HS-27A (cell line): ENCODE data around the gene WDR6.

Experiments
- DNase-seq: peaks from one replicate; pipeline ENCODE4 v3.0.0-alpha.2; 2012; ENCODE audit warnings: low read depth, missing footprints

The WDR6 gene, protein sequence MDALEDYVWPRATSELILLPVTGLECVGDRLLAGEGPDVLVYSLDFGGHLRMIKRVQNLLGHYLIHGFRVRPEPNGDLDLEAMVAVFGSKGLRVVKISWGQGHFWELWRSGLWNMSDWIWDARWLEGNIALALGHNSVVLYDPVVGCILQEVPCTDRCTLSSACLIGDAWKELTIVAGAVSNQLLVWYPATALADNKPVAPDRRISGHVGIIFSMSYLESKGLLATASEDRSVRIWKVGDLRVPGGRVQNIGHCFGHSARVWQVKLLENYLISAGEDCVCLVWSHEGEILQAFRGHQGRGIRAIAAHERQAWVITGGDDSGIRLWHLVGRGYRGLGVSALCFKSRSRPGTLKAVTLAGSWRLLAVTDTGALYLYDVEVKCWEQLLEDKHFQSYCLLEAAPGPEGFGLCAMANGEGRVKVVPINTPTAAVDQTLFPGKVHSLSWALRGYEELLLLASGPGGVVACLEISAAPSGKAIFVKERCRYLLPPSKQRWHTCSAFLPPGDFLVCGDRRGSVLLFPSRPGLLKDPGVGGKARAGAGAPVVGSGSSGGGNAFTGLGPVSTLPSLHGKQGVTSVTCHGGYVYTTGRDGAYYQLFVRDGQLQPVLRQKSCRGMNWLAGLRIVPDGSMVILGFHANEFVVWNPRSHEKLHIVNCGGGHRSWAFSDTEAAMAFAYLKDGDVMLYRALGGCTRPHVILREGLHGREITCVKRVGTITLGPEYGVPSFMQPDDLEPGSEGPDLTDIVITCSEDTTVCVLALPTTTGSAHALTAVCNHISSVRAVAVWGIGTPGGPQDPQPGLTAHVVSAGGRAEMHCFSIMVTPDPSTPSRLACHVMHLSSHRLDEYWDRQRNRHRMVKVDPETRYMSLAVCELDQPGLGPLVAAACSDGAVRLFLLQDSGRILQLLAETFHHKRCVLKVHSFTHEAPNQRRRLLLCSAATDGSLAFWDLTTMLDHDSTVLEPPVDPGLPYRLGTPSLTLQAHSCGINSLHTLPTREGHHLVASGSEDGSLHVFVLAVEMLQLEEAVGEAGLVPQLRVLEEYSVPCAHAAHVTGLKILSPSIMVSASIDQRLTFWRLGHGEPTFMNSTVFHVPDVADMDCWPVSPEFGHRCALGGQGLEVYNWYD

DNA sequence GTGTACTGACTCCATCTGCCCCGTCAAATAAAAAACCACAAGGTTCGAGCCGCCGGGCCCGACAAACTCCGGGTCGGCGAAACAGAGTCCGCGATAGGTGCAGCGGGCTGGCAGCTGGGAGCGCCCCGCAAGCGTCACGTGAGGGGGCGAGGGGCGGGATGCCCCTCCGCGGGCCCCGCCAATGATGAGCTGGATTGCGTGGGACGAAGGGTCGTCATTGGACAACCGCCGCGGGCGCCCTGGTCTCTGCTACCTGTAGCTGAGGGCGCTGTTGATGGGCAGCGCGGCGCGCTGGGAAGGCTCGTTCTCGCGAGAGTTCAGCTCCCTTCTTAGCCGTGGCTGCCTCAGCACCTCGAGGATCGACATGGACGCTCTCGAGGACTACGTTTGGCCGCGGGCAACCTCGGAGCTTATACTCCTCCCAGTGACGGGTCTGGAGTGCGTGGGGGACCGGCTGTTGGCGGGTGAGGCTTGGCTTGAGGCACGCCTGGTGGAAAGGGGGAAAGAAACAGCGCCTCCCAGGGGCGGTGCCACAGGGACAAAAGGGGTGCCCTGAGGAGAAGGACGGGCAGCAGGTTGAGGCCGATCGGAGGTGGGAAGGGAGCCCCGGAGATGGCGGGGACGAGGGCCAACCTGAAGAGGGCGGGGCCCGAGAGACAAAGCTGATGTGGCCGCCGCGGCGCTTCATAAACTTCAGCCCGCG lies at the start of gene WDR6:
Gene WDR6, plus strand, starts transcription at position 324 of the 703 bp plus-strand sequence. Its CDS starts 41 bp downstream, at position 365.
- DNase-seq, result peak; percentile 97

DNA sequence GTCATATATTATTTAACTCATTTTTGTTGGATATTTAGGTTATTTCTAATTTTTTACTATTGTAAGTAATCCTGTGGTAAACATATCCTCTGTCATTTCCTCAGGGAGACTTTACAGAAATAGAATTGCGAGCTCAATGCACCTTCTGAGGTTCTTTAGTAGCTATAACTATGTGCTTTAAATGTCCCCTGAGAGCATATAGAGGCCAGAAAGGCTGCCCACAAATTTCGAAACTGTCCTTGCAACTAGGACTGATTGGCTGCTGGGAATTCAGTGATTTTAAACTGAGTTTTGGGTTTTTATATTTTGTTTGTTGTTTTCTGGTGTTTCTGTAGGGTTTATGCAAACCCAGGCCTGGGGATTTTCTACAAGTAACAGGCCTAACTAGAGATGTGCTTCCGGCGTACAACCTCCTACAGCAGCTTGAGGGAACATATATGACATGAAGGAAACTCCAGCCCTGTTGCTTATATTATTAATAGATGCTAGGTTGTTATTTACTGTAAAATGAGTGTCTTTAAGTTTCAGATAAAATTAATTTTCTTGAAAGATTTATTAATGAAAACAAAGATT lies 46.3 kb upstream of the WDR6 start:
- no peak for DNase-seq

DNA sequence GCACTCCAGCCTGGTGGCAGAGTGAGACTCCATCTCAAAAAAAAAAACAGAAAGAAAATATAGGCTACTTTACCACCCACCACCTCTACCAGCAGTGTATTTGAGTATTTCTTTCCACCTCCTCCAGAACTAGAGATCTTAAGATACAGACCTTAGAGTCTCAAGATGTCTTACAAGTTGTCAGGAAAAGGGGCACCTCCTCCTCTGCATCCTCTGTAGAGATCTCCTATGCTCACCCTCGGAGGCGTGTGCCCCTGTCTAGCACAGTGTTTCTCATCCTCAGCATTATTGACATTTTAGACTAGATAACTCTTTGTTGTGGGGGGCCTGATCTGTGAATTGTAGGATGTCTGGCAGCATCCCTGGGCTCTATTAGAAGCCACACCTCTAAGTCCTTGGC lies 44.9 kb upstream of the WDR6 start:
- DNase-seq, result no peak

DNA sequence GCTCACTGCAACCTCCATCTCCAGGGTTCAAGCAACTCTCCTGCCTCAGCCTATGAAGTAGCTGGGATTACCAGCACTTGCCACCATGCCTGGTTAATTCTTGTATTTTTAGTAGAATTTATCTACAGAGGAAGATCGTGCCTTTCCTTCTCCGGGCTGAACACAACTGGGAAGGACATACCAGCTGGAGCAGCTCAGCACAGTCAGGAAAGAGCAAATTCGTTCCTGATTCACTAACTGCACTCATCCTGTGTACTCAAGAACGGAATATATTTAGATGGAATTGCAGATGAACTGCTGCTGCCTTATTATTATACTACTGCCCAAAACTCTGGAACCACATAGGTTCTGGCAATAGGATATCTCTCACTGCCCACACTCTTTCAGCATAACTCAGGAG lies 44.3 kb upstream of the WDR6 start:
- no peak for DNase-seq

DNA sequence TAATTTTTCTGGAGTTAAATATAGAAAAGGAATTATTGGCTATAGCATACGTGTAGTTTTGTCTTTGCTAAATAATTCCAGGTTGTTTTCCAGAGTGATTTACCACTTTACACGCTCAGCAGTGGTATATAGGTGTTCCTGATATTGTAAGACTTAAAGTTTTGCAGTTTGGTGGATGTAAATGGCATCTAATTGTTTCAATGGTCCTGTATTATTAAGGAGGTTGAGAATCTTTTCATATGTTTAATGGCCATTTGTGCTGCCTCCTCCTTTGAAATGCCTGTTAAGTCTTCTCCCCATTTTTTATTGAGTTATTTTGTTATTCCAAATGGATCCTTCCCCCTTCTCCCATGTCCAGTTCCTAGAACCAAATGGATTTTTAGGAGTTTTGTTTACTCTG lies 43.6 kb upstream of the WDR6 start:
- DNase-seq, result no peak

DNA sequence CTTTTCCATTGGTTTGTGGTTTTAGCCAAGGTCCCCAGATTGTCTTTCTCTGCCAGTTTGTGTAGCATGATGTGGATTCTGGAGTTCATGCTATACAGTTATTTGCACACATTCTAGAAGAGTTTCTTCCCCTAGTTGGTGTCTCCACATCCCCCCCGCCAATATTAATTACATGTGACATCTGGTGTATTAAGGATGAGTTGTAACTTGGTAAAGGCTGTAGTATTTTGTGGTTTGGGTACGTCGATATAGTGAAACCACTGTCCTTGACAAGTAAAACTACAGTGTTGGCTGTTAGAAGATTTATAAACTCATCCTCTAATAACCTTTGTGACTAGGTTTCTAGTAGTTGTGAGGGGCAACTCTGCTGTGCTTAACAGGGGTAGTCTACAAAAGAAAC lies 40.8 kb upstream of the WDR6 start:
- DNase-seq, result no peak

DNA sequence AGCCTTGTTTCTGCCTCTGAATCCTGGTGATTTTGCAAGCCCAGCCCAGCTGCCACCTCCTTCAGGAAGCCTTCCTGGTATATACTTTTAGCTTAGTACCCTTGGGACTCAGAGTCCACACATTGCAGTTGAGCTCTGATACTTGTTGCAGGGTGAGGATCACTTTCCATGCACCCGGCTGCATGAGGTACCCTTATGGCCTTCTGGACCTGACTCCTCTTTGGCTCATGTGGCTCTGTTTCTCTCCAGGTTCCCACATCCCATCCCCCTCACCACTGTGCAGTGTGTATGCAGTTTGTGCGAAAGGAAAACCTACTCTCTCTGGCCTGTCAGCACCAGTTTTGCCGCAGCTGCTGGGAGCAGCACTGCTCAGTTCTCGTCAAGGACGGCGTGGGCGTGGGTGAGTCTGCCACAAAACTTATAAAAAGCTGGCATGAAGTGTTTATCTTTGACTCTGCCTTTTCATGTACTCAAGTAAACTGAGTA lies 40.3 kb upstream of the WDR6 start:
- no peak for DNase-seq

DNA sequence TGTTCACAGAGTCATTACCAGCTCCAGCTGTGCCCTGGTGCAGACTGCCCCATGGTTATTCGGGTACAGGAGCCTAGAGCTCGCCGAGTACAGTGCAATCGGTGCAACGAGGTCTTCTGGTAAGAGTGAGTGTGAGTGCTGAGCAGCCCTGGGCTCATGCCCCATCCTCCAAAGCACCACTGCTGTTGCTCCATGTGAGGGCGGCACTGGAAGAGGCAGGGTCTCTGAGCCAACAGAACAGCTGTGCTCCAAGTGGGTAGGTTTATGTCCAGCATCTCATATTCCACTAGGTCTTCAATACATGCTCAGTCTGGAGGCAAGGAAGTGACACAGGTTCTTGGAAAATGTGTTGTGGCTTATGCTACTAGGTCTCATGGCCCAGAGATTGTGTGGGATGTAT lies 36.6 kb upstream of the WDR6 start:
- DNase-seq, result no peak

DNA sequence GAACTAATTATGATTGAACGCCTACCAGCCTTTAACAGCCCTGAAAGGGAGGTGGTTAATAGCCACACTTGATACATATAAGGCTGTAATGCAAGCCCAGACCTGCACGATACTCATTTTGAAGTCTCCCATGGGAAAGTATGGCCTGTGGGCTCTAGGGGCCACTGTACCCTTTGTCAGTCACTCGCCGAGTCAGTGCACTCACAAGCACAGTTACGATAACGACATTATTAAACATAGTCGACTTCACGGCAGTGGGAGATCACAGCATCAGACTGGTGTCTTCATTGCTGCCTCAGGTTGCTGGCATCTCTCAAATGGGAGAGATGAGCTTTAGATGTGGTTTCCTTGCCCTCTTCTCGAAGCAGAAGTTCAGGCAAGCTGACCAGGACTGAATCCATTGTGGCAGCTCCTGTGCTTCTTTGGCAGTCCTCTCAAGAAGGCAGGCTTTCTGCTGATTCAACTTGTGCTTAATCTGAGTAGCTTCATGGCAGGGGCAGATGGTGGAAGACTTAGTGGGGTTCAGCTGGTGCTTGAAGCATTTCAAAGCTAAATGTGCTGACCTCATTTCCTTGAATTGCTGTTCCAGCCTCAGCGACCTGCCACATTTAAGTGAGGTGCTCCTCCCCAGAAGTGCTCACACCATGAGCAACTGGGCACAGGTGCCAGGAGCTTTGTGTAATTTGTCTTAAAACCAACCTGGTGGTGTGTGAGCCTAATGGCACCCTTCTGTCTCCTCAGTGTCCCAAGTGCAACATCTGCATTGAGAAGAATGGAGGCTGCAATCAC lies 32.9 kb upstream of the WDR6 start:
- DNase-seq, result no peak

DNA sequence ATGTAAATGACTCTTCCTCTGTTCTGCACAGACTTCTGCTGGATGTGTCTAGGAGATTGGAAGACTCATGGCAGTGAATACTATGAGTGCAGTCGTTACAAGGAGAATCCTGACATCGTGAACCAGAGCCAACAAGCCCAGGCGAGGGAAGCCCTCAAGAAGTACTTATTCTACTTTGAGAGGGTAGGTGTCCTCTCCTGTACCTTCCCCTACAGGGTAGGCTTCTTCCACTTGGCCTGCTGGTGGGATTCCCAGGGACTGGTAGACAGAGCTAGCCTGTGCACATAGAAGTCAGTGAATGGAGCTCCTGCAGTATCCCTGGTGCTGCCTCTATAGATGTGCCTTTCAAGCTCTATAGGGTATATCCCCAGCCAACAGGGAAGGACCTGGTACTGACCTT lies 27.7 kb upstream of the WDR6 start:
- DNase-seq, result no peak

DNA sequence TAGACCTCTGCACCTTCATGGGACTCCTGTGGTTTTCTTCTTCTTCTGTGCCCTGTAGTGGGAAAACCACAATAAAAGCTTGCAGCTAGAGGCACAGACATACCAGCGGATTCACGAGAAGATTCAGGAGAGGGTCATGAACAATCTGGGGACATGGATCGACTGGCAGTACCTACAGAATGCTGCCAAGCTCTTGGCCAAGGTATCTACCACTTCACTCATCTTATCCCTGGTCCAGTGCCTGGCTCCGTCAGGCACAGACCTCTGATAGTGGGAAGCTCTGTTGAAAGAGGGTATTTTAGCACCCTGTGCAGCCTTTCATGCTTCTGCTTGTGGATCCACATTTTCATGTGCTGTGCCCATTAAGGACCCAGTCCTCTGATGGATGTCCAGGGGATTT lies 26.9 kb upstream of the WDR6 start:
- DNase-seq, result no peak

DNA sequence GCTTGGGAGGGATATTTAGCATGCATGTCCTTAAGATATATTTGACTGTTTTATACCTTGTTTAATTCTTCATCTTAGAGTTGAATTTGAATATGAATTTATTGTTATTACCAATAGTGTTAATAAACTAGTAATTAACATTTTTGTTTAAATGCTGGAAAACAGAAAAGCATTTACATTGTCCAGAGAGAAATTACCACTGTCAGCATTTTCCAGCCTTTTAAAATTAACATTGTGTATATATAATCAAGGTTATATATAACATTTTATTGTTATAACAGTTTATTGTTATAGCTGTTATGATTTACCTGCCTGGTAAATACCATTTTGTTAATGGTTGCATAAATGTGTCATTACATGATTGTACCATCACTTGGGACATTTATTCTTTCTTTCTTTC lies 25.2 kb upstream of the WDR6 start:
- no peak for DNase-seq

DNA sequence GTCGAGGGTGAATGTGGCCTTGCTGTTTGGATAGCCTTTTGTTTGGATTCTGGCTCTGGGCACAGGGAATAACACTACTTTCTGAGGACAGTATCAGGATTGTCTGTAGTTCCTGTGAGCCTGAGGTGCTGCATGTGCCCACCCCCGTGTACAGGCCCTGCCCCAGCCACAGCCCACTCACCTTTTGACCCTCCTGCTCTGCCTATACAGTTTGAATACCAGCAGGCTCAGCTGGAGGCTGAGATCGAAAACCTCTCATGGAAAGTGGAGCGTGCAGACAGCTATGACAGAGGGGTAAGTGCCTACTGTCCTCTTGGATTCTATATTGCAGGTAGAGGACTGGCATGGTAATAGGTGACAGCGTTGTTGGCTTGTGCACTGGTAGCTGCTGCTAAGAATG lies 24.5 kb upstream of the WDR6 start:
- no peak for DNase-seq

DNA sequence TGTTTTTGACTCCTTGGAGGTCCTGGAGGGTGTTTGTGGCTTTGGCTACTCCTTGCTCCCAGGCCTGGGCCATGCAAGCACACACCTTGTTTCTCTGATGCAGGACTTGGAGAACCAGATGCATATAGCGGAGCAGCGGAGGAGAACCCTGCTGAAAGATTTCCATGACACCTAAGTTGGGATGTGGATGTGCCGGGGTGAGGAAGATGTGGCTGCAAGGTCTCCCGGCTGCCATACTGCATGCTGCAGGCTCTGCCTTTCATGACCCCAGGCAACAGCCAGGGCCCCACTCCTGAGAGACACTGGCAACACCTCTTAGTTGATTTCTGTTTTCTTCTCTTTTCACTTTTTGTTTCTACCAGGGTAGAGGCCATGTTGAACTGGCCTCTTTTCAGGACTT lies 24.1 kb upstream of the WDR6 start:
- no peak for DNase-seq

DNA sequence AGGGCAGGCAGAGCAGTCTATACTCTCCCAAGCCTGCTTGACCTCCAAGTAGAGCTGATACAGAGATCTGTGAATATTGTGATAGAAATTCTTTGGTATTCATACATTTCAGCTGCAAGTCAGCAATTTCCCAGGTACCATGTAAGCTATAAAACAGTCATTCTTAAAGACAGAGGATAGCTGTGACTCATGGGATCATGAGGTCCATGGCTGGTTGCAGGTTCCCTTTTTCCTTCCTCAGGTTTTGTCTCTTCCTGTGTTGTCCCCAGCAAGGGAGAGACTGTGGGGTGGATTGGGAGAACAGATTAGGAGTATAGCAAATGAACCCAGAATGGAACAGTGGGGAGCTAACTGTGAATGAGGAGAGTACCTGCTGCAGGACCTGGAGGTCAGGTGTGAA lies 22.5 kb upstream of the WDR6 start:
- no peak for DNase-seq

DNA sequence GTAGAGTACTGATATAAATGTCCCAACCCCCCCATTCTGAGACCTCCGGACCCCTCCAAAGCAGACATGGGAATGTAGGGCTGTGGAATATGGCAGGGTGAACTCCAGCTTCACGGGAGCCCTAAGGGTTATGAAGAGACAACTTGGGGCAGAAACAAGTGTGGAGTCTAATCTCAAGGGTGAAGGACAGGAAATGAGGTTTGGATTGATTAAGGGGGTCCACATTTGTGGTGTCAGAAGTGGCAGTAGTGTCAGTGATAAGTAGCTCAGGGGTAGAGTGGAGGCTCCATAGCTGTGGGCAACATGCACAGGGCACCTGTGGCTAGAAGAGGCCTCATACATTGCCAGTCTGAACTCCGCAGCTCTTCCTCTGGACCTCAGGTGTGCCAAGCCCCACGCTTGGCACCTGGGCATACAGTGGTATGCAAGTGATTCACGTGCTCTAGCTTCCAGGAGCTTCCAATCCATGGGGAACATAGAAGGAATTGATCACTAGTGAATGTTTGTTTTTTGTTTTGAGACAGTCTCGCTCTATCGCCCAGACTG lies 21.3 kb upstream of the WDR6 start:
- DNase-seq, result no peak

DNA sequence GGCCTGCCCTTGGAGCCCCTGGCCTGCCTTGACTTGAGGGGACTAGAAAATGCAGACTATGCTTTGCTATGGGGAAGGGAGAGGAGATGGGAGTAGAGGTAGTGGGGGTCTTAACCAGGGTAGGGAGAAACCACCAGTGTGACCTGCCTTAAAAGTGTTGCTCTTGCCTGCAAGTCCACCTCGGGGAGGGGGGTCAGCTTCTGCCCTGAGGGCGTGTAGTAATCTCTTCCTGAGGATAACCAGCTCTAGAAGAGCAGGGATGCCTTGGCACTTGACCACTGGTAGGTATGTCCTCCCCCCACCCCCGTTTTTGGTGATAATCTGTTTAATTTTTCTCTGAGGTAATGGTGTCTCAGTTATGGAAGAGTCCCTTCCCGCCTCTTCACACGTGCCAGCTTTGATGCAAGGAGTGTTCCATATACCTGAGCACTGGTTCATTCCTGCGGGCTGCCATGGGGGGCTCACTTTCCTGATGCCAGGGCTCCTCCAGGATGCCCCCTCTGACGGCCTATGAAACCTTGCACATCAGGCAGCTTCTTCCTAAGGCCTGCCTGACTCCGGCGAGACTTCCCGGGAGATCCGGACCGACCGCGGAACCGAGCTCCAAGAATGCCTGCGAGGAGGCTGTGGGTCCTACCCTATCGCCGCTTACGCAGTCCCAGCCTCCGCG lies 17.9 kb upstream of the WDR6 start:
- DNase-seq, result no peak

DNA sequence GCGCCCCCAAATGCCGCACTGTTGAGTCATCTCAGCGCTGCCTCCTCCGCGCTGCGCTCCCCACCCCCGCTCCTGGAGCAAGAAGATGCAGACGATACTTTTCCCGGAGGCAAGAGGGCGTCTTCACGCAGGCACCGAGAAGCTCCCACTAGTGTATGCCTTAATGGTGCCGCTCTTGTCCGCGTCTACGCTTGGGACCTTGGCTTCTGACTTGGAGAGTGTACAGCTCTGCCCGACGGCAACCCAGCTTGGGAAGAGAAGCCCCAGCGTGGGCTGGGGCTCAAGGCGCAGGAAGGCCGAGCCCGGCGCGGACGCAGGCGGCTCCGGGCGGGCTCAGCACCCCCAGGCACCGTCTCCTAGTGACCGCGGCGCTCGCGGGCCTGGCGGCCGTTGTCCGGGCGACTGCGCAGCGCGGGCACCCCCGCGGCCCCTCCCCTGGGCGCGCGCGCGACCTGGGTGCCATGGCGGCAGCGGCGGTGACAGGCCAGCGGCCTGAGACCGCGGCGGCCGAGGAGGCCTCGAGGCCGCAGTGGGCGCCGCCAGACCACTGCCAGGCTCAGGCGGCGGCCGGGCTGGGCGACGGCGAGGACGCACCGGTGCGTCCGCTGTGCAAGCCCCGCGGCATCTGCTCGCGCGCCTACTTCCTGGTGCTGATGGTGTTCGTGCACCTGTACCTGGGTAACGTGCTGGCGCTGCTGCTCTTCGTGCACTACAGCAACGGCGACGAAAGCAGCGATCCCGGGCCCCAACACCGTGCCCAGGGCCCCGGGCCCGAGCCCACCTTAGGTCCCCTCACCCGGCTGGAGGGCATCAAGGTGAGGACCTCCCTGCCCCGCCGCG lies 17.2 kb upstream of the WDR6 start, which contains the start of gene P4HTM:
Gene P4HTM, plus strand, starts transcription at position 446 of the 840 bp plus-strand sequence. Its CDS starts 16 bp downstream, at position 462.
- DNase-seq, result peak; percentile 96
